Neural cell (in vitro differentiated cells): ENCODE results near the gene AARS2.

ENCODE experiments used
- CTCF ChIP-seq: fragments of 450-650 bp; IDR thresholded peaks from 2 replicates; pipeline ENCODE4 v1.5.1; 2014; ENCODE audit warnings: antibody characterized with exemption, mild to moderate bottlenecking, moderate library complexity; ENCODE audit not compliant: poor library complexity, severe bottlenecking
- EP300 ChIP-seq: fragments of 450-650 bp; conservative IDR thresholded peaks from 2 replicates; pipeline ENCODE4 v1.6.1; 2014; ENCODE audit warnings: antibody characterized with exemption, mild to moderate bottlenecking, moderate library complexity; ENCODE audit not compliant: poor library complexity, severe bottlenecking
- MXI1 ChIP-seq: fragments of 450-650 bp; conservative IDR thresholded peaks from 2 replicates; pipeline ENCODE4 v1.6.1; 2014; ENCODE audit warnings: antibody characterized with exemption, mild to moderate bottlenecking; ENCODE audit not compliant: poor library complexity, severe bottlenecking
- POLR2AphosphoS5 ChIP-seq: IDR thresholded peaks from 2 replicates; pipeline ENCODE4 v1.6.1; 2012
- TAF1 ChIP-seq: IDR thresholded peaks from 2 replicates; pipeline ENCODE4 v1.6.1; 2012; ENCODE audit warnings: low read depth

GRCh38 chr6:44257025-44257752, 56.0 kb downstream of the AARS2 start, which contains the start of gene SLC35B2:
- TF ChIP-seq CTCF (peak; percentile 86), POLR2AphosphoS5 (peak; percentile 49), EP300 (peak; percentile 48), TAF1 (no peak), MXI1 (peak; percentile 94)
